PC-3 (cell line): ENCODE results near the gene TOP2A. TPM values are rescaled to one million over a fixed set of nuclear protein-coding genes. Genes with fewer than 3 reads are reported as not detected.

ENCODE experiments used
- ATAC-seq: fragments of 200-7000 bp; cut with Tn5 transposase; 2 replicates; pipeline ENCODE4 v1.9.1; 2020; ENCODE audit warnings: mild to moderate bottlenecking, moderate library complexity
- BruUV-seq: library from RNA; stranded (reverse); fragments of 400-500 nt; replicated peaks from 2 replicates; lab custom pipeline; 2021; lab: Mats Ljungman, UMichigan
- CTCF ChIA-PET: fragments of 300-600 bp; sonication (Branson Sonifier 250); formaldehyde crosslinking; loops from one replicate; lab custom pipeline; 2022; ENCODE audit warnings: antibody characterized with exemption; lab: Charles Lee
- POLR2A ChIA-PET: fragments of 300-600 bp; sonication (Branson Sonifier 250); formaldehyde crosslinking; loops from one replicate; lab custom pipeline; 2022; ENCODE audit warnings: antibody characterized with exemption; ENCODE audit not compliant: unreplicated experiment; lab: Charles Lee
- DNase-seq: peaks from one replicate; pipeline ENCODE4 v3.0.0-alpha.2; 2015
- H2AFZ ChIP-seq: fragments of 300-600 bp; sonication (generic); 2 replicates; pipeline ENCODE4 v1.6.0; 2016; ENCODE audit warnings: antibody characterized with exemption, low read length
- H3F3A ChIP-seq: fragments of 300-600 bp; sonication (generic); one replicate; pipeline ENCODE4 v1.6.0; 2017; ENCODE audit warnings: antibody characterized with exemption, low read length, control low read depth, mild to moderate bottlenecking; ENCODE audit not compliant: unreplicated experiment
- H3K27ac ChIP-seq: fragments of 300-600 bp; sonication (generic); 2 replicates; pipeline ENCODE4 v1.5.1; 2016; ENCODE audit warnings: mild to moderate bottlenecking, low read length
- H3K27me3 ChIP-seq: fragments of 300-600 bp; sonication (generic); 2 replicates; pipeline ENCODE4 v1.6.1; 2016; ENCODE audit warnings: low read length, mixed read lengths
- H3K36me3 ChIP-seq: fragments of 300-600 bp; sonication (generic); 2 replicates; pipeline ENCODE4 v1.6.1; 2016; ENCODE audit warnings: low read depth, mixed run types, low read length, mixed read lengths
- H3K4me1 ChIP-seq: fragments of 300-600 bp; sonication (generic); 2 replicates; pipeline ENCODE4 v1.5.1; 2016; ENCODE audit warnings: low read length; ENCODE audit not compliant: insufficient read depth
- H3K4me2 ChIP-seq: fragments of 300-600 bp; sonication (generic); 2 replicates; pipeline ENCODE4 v1.6.0; 2016; ENCODE audit warnings: low read length
- H3K4me3 ChIP-seq: fragments of 300-600 bp; sonication (generic); 2 replicates; pipeline ENCODE4 v1.5.1; 2016; ENCODE audit warnings: mild to moderate bottlenecking, low read length, mixed read lengths
- H3K79me2 ChIP-seq: fragments of 300-600 bp; sonication (generic); 2 replicates; pipeline ENCODE4 v1.6.1; 2017; ENCODE audit warnings: low read length, mixed read lengths
- H3K9ac ChIP-seq: fragments of 300-600 bp; sonication (generic); 2 replicates; pipeline ENCODE4 v1.6.0; 2016; ENCODE audit warnings: mild to moderate bottlenecking, low read length
- H3K9me2 ChIP-seq: fragments of 300-600 bp; sonication (generic); replicated peaks from 2 replicates; pipeline ENCODE4 v1.6.1; 2016; ENCODE audit warnings: mixed run types, low read length, mixed read lengths
- H3K9me3 ChIP-seq: fragments of 300-600 bp; sonication (generic); 2 replicates; pipeline ENCODE4 v1.6.1; 2016; ENCODE audit warnings: low read length, mixed read lengths
- H4K20me1 ChIP-seq: fragments of 300-600 bp; sonication (generic); 2 replicates; pipeline ENCODE4 v1.6.1; 2016; ENCODE audit warnings: low read length, mixed read lengths
- EZH2 ChIP-seq: fragments of 300-600 bp; sonication (generic); IDR thresholded peaks from one replicate; pipeline ENCODE4 v1.6.1; 2017; ENCODE audit warnings: antibody characterized with exemption, mild to moderate bottlenecking, low read length; ENCODE audit not compliant: unreplicated experiment
- EZH2phosphoT487 ChIP-seq: fragments of 300-600 bp; sonication (generic); IDR thresholded peaks from 2 replicates; pipeline ENCODE4 v1.6.1; 2018; ENCODE audit warnings: mild to moderate bottlenecking, antibody characterized with exemption, low read length, borderline replicate concordance
- intact Hi-C: fragments of 100-400 bp; cut with micrococcal nuclease; formaldehyde crosslinking; loops from 2 replicates; pipeline ENCODE4 v1.9.0; 2023
- total RNA-seq: library from RNA; depleted of rRNA; stranded (reverse); fragments of >200 nt; gene quantifications from 2 replicates; pipeline ENCODE4 v1.2.3, GENCODE V29; 2014
- TF ChIP-seq, protein P1 (sequence below): fragments of 300-600 bp; sonication (generic); conservative IDR thresholded peaks from 2 replicates; pipeline ENCODE4 v1.5.1; 2017; ENCODE audit warnings: antibody characterized with exemption, low read depth, mild to moderate bottlenecking, low read length

The TOP2A gene
- total RNA-seq, 1 experiment from 2014 or later = 104 TPM

GRCh38 chr17:40466298-40466971 is 48.7 kb upstream of the TOP2A start:
- Histone ChIP-seq H3K4me2 (no peak overlapping the region), H4K20me1 (no peaks in the 10 kb centered on the region), H3K27ac (no peak overlapping the region), H3K9ac (no peak overlapping the region), H3K9me3 (no peaks in the 10 kb centered on the region), H3K79me2 (no peaks in the 10 kb centered on the region), H3K4me3 (no peak overlapping the region), H3K36me3 (no peaks in the 10 kb centered on the region), H3F3A (no peaks in the 10 kb centered on the region), H3K27me3 (no peaks in the 10 kb centered on the region), H2AFZ (no peak overlapping the region), H3K9me2 (no peaks in the 10 kb centered on the region), H3K4me1 (no peaks in the 10 kb centered on the region)
- intact Hi-C loops = no loop called here
- DNase-seq = peak; percentile 2
- ChIA-PET CTCF (no interaction called here), POLR2A (no interaction called here)
- TF ChIP-seq EZH2 (no peak), EZH2phosphoT487 (no peak)
- TF ChIP-seq, protein P1, sequence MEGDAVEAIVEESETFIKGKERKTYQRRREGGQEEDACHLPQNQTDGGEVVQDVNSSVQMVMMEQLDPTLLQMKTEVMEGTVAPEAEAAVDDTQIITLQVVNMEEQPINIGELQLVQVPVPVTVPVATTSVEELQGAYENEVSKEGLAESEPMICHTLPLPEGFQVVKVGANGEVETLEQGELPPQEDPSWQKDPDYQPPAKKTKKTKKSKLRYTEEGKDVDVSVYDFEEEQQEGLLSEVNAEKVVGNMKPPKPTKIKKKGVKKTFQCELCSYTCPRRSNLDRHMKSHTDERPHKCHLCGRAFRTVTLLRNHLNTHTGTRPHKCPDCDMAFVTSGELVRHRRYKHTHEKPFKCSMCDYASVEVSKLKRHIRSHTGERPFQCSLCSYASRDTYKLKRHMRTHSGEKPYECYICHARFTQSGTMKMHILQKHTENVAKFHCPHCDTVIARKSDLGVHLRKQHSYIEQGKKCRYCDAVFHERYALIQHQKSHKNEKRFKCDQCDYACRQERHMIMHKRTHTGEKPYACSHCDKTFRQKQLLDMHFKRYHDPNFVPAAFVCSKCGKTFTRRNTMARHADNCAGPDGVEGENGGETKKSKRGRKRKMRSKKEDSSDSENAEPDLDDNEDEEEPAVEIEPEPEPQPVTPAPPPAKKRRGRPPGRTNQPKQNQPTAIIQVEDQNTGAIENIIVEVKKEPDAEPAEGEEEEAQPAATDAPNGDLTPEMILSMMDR = no peak
- no peak for ATAC-seq
- BruUV-seq = no TSS peak

GRCh38 chr17:40464392-40464855 is 46.7 kb upstream of the TOP2A start:
- CTCF ChIA-PET = no interaction called here
- POLR2A ChIA-PET = no interaction called here
- no peak overlapping the region for H3K4me3 ChIP-seq
- H3K4me2 ChIP-seq = no peak overlapping the region
- H3K27me3 ChIP-seq = no peaks in the 10 kb centered on the region
- H3K4me1 ChIP-seq = no peaks in the 10 kb centered on the region
- no peaks in the 10 kb centered on the region for H3K9me3 ChIP-seq
- peaks cover 6% of the 10 kb centered on the region for H3F3A ChIP-seq
- BruUV-seq = no TSS peak
- no peaks in the 10 kb centered on the region for H3K79me2 ChIP-seq
- no peaks in the 10 kb centered on the region for H3K9me2 ChIP-seq
- intact Hi-C loops = no loop called here
- no peak for ATAC-seq
- TF ChIP-seq EZH2 (no peak), EZH2phosphoT487 (no peak)
- TF ChIP-seq, protein P1 = no peak
- no peak overlapping the region for H2AFZ ChIP-seq
- DNase-seq = peak; percentile 2
- no peaks in the 10 kb centered on the region for H3K36me3 ChIP-seq
- H4K20me1 ChIP-seq = no peaks in the 10 kb centered on the region
- no peak overlapping the region for H3K27ac ChIP-seq
- H3K9ac ChIP-seq = no peak overlapping the region

GRCh38 chr17:40463122-40463550 is 45.4 kb upstream of the TOP2A start:
- ChIA-PET CTCF (no interaction called here), POLR2A (no interaction called here)
- BruUV-seq = no TSS peak
- Histone ChIP-seq H4K20me1 (no peaks in the 10 kb centered on the region), H3K36me3 (no peaks in the 10 kb centered on the region), H3K9me3 (no peaks in the 10 kb centered on the region), H3K9ac (no peak overlapping the region), H3F3A (peaks cover 6% of the 10 kb centered on the region), H3K4me2 (no peak overlapping the region), H3K4me3 (no peak overlapping the region), H2AFZ (no peak overlapping the region), H3K4me1 (no peaks in the 10 kb centered on the region), H3K27ac (no peak overlapping the region), H3K79me2 (no peaks in the 10 kb centered on the region), H3K9me2 (no peaks in the 10 kb centered on the region), H3K27me3 (no peaks in the 10 kb centered on the region)
- intact Hi-C loops = no loop called here
- TF ChIP-seq, protein P1 = no peak
- TF ChIP-seq EZH2 = no peak
- no peak for TF ChIP-seq EZH2phosphoT487
- DNase-seq = no peak
- no peak for ATAC-seq
